Measurements from ENCODE around the gene C10orf71. TPM values are rescaled to one million over a fixed set of nuclear protein-coding genes. Genes with fewer than 3 reads are reported as not detected.

C10orf71 gene
- total and polyA plus RNA-seq, 11 donors = 6.6 to 228 (median 112) TPM

GRCh38 chr10:49356181-49356580 lies 57.2 kb downstream of the C10orf71 start:
- Histone ChIP-seq H3K27me3 (no peaks in the 10 kb centered on the region), H3K36me3 (no peaks in the 10 kb centered on the region), H3K4me1 (peaks cover 0 to 17% (median 14%) of the 10 kb centered on the region in 12 donors), H3K27ac (no peak overlapping the region), H3K4me3 (no peak overlapping the region), H3K9me3 (peaks cover 0 to 12% (median 0%) of the 10 kb centered on the region in 12 donors)
- ATAC-seq (no peak), DNase-seq (no peak)
- intact Hi-C loops (cut with DNase I) = loop anchor here in 1 of 10 donors (10.0 kb wide), 1 partner anchor 59 kb away; no protein-coding TSS in a partner anchor
- TF ChIP-seq, protein P1, sequence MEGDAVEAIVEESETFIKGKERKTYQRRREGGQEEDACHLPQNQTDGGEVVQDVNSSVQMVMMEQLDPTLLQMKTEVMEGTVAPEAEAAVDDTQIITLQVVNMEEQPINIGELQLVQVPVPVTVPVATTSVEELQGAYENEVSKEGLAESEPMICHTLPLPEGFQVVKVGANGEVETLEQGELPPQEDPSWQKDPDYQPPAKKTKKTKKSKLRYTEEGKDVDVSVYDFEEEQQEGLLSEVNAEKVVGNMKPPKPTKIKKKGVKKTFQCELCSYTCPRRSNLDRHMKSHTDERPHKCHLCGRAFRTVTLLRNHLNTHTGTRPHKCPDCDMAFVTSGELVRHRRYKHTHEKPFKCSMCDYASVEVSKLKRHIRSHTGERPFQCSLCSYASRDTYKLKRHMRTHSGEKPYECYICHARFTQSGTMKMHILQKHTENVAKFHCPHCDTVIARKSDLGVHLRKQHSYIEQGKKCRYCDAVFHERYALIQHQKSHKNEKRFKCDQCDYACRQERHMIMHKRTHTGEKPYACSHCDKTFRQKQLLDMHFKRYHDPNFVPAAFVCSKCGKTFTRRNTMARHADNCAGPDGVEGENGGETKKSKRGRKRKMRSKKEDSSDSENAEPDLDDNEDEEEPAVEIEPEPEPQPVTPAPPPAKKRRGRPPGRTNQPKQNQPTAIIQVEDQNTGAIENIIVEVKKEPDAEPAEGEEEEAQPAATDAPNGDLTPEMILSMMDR (IDR thresholded peaks at IDR 0.05) = no peak
- no peak for TF ChIP-seq POLR2A (IDR thresholded peaks at IDR 0.05)
- 89 to 92% (median 92%) methylated on average over 4 of the region's 4 CpGs for WGBS, 4 donors

DNA sequence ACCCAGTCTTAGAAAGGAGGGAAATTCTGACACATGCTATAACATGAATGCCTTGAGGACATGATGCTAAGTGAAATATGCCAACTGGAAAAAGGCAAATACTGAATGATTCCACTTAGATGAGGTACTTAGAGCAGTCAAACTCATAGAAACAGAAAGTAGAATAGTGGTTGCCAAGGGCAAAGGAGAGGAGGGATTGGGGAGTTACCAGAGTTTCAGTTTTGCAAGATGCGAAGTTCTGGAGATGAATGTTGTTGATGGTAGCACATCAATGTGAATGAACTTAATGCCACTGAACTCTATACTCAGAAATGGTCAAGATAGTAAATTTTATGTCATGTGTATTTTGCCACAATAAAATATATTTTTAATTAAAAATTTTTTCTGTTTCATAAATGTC lies 58.0 kb downstream of the C10orf71 start:
- Histone ChIP-seq H3K4me1 (peaks cover 0 to 23% (median 16%) of the 10 kb centered on the region in 12 donors), H3K36me3 (no peaks in the 10 kb centered on the region), H3K27ac (no peak overlapping the region), H3K27me3 (no peaks in the 10 kb centered on the region), H3K9me3 (peaks cover 0 to 12% (median 0%) of the 10 kb centered on the region in 12 donors), H3K4me3 (no peak overlapping the region)
- no peak for DNase-seq
- TF ChIP-seq POLR2A (IDR thresholded peaks at IDR 0.05) = no peak
- TF ChIP-seq, protein P1 (IDR thresholded peaks at IDR 0.05) = no peak
- intact Hi-C loops (cut with DNase I) = loop anchor here in 1 of 10 donors (10.0 kb wide), 1 partner anchor 58 kb away; no protein-coding TSS in a partner anchor
- no peak for ATAC-seq
- 86 to 95% (median 92%) methylated on average over 1 of the region's 1 CpG for WGBS, 4 donors

DNA sequence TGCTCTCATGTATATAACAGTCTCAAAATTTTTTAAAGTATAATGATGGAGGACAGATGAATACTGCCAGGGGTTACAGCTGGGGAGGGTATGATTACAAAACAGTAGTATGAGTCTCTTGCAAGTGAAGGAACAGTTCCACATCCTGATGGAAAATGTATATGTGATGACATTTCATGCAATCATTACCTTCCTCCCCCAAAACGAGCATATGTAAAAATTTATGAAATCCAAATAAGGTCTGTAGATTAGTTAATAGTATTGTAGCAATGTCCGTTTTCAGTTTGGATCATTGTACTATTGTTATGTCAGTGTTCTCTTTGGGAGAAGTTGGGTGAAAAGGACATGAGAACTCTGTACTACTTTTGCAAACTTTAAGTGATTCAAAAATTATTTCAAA lies 58.9 kb downstream of the C10orf71 start:
- intact Hi-C loops (cut with DNase I) = loop anchor here in 1 of 10 donors (10.0 kb wide), 1 partner anchor 57 kb away; no protein-coding TSS in a partner anchor
- 63 to 78% (median 73%) methylated on average over 2 of the region's 2 CpGs for WGBS, 4 donors
- no peak for TF ChIP-seq POLR2A (IDR thresholded peaks at IDR 0.05)
- TF ChIP-seq, protein P1 (IDR thresholded peaks at IDR 0.05) = no peak

DNA sequence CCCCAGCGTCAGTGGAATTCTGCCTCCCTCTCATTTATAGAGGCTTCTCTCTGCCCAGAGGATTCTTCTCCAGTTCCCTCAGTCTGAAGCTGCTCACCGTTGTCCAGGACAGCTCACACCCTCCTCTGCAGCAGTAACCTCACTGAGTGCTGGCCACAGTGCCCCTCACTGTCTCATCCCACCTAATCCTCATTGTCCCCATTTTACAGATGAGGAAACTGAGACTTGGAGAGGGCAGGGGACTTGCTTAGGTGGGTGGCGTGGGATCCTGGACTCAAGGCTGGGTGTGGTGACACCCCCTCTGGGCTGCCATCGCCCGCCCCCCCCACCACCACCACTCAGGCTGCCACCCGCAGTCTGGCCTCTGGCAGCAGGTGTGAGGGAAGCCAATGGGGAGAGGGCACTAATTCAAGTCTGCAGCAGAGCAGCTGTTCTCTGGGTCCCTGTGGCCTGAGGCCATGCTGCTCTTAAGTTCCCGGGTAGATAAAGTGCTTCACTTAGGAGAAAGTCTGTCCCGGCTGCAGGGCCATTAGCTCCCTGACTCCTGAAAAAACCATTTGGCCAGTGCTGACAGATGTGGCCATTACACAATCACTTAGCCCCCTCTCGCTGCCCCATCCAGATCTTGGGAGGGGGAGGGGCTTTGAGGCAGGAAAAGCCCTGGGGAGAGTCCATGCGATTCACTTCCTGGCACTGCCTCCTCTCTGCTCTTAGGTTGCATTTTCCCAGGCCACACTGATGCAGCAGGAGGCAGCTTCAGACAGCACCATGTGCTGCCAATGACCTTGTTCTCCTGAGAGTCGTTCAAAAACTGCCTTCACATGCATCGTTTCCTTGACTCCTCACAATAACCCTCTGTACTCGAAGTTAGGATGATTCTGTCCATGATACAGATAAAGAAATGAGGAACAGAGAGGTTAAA lies 60.6 kb downstream of the C10orf71 start:
- Histone ChIP-seq H3K4me3 (no peak overlapping the region), H3K36me3 (no peaks in the 10 kb centered on the region), H3K27ac (peak overlapping the region in 11 of 12 donors; percentile 36 to 85 (median 74)), H3K27me3 (no peaks in the 10 kb centered on the region), H3K9me3 (peaks cover 0 to 12% (median 0%) of the 10 kb centered on the region in 12 donors), H3K4me1 (peaks cover 0 to 29% (median 16%) of the 10 kb centered on the region in 12 donors)
- TF ChIP-seq, protein P1 (IDR thresholded peaks at IDR 0.05) = peak in 2 of 12 donors; percentile 7 to 24
- TF ChIP-seq POLR2A (IDR thresholded peaks at IDR 0.05) = no peak
- ATAC-seq (peak; percentile 13 to 65 (median 48)), DNase-seq (peak in 4 of 5 donors; percentile 34 to 59 (median 49))
- intact Hi-C loops (cut with DNase I) = loop anchor here in 3 of 10 donors (10.0 kb wide), 3 partner anchors 55 to 375 kb away; no protein-coding TSS in a partner anchor
- WGBS, 4 donors = 35 to 42% (median 39%) methylated on average over 11 to 13 of the region's 13 CpGs

More for the DNA sequence above, 58.9 kb downstream of the C10orf71 start:
- Histone ChIP-seq H3K9me3 (peaks cover 0 to 12% (median 0%) of the 10 kb centered on the region in 12 donors), H3K36me3 (no peaks in the 10 kb centered on the region), H3K27ac (no peak overlapping the region), H3K27me3 (no peaks in the 10 kb centered on the region), H3K4me3 (no peak overlapping the region), H3K4me1 (peaks cover 0 to 28% (median 16%) of the 10 kb centered on the region in 12 donors)
- DNase-seq (no peak), ATAC-seq (no peak)

All from heart left ventricle (tissue), 16 donors.